Activated CD8-positive, alpha-beta memory T cell treated with anti-CD3 and anti-CD28 coated beads, Interleukin-2, amount 50 U/mL, for 48 hours (primary cell): Measurements from ENCODE around the gene RBM5.

ENCODE experiments used
- DNase-seq: peaks from one replicate; pipeline ENCODE4 v3.0.0-alpha.2; 2020

Gene RBM5

GRCh38 chr3:50122071-50122470, 33.4 kb downstream of the RBM5 start:
- no peak for DNase-seq

GRCh38 chr3:50122661-50123391, 34.1 kb downstream of the RBM5 start:
- no peak for DNase-seq

GRCh38 chr3:50123394-50124051, 34.8 kb downstream of the RBM5 start:
- DNase-seq: no peak

DNA sequence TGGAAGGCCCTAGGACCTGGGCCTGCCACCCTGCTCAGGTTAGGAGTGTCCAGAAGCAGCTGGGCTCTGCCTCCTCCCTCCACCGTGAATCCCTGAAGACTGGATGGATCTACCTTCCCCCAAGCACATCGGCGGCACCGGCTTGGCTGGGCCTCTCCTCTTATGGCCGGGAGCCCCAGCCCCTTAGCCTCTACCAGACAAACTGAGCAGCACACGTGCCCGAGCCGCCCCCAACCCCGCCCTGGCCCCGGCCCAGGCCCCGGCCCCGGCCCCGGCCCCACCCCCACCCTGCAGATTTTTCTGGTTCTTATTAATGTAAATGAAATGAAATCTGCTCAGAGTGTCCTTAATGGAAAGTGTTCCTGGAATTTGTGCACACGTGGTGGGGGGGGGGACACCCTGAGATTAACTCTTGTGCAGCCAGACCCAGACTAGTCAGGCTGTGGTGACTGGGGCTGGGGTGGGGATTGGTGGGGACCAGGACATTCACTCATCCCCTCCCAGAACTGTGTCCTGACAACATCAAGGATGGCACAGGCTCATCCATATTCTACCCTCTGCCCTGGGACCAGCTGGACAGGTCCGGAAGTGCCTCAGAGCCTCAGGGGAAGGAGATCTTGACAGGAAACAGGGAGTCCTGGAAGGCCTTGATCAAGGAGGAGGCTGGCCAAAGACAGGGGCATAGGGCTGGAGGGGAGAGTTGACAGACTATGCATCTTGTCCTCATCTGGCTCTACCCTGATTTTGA, 35.5 kb downstream of the RBM5 start:
- DNase-seq: no peak

DNA sequence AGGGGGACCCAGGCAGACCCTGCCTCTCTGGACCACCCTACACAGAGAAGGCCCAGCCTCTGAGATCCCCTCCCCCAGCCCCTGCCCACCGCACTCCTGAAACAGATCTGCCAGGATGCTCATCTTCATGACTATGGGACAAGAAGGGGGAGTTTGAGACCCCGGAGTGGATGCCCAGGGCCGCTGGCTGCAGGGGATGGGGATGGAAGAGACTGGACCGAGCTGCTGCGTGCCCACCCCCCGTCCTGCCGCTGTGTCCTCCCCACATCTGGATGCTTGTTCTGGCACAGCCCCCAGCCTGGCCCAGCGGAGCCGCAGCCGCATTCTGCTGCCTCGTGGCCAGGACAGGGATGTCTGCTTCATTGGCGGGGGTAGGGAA, 36.1 kb downstream of the RBM5 start:
- no peak for DNase-seq

- no peak for DNase-seq
These were observed 37.0 kb downstream of the RBM5 start for GRCh38 chr3:50125541-50126286.

DNA sequence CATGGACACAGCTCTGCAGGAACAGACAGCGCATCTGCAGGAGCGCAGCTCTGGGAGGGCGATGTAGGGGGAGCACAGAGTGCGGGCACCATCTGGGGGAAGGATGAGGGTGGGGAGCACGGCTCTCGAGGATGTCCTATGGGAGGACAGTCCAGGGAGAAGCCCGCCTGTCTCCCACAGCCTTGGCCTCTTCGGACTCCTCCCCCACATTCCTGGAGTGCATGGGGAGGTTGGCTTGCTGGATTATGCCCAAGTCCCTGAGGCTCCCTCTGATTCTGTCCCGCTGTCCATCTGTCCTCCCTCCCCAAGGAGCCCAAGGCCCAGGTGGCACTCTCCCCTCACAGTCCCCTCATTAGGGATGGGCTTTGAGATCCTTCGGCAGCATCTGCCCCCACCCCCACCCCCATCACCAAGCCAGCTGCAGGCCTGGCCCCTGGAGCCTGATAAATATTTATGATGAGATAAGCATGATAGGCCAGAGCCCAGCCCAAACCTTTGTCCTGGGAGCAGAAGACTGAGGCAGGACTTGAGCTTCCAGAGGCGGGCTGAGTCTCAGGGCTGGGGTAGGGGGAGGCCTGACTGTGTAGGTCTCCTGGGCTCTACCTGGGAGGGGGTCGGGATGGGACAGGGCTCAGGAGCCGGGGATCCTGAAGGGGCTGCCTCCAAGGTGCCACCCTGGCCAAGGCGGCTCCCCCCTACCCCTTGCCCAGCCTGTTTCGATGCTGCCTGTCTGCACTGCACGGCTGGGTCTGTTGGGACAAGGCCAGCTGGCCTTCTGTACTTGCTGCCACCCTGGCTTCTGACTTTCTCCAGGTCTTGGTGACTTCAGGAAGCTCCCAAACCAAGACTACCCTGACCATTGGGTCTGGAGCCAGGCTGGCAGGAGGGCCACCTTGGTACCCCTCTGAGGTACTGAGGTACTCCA, 37.8 kb downstream of the RBM5 start:
- no peak for DNase-seq

- no peak for DNase-seq
These were observed 38.6 kb downstream of the RBM5 start for GRCh38 chr3:50127251-50127691.

DNA sequence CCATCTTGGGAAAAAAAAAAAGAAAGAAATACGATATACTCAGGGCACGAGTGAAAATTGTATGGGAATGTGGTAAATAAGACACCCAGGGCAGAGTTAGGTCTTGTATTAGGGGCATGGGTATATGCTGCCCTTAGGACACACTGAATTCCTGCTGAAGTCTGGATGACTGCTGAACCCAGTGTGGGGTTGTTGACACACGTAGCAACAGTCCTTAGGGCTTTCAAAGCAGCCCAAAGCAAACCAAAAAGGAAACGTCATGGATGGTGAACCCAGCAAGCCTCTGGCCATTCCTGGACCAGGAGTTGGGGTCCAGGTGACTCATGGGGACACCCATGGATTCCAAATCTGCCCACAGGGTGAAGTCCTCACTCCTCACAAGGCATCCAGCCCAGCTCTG, 39.3 kb downstream of the RBM5 start:
- no peak for DNase-seq

GRCh38 chr3:50130436-50130835, 41.7 kb downstream of the RBM5 start:
- no peak for DNase-seq

GRCh38 chr3:50132421-50133282, 43.9 kb downstream of the RBM5 start:
- DNase-seq: no peak

DNA sequence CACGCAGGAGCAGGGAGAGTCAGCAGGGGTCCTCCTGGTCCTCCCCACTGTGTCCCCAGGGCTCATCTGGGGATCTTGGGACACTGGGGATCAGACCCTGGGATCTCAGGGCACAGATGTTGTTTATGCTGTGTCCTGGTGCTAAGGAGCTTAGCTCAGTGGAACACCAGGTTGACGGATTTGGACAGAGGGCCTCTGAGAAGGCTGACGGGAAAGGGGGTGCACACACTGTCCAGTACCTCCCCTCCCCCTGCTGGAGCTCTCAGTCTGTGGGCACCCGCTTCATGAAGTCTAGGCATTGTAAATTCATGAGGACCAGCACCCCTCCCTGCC, 44.5 kb downstream of the RBM5 start:
- DNase-seq: no peak

GRCh38 chr3:50134367-50134766, 45.6 kb downstream of the RBM5 start:
- no peak for DNase-seq

GRCh38 chr3:50135964-50136363, 47.2 kb downstream of the RBM5 start:
- no peak for DNase-seq

- DNase-seq: no peak
These were observed 48.1 kb downstream of the RBM5 start for GRCh38 chr3:50136714-50137405.

DNA sequence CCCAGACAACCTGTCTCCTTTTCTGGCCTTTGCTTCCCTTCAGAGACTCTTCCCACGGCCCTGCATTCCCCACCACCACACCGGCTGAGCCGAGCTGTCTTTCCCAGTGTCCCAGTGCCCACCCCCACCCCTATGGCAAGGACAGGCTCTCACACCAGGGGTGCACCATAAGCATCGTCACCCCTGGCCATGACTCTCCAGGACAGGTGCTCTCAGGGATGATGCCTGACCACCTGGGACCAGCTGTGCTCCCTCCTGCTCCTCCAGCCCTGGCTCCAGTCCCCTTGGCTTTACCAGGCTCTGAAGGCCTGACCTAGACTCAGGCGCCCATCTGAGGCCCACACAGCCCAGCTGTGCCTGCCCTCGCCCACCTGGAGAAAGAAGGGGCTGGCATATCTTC, 48.8 kb downstream of the RBM5 start:
- no peak for DNase-seq

DNA sequence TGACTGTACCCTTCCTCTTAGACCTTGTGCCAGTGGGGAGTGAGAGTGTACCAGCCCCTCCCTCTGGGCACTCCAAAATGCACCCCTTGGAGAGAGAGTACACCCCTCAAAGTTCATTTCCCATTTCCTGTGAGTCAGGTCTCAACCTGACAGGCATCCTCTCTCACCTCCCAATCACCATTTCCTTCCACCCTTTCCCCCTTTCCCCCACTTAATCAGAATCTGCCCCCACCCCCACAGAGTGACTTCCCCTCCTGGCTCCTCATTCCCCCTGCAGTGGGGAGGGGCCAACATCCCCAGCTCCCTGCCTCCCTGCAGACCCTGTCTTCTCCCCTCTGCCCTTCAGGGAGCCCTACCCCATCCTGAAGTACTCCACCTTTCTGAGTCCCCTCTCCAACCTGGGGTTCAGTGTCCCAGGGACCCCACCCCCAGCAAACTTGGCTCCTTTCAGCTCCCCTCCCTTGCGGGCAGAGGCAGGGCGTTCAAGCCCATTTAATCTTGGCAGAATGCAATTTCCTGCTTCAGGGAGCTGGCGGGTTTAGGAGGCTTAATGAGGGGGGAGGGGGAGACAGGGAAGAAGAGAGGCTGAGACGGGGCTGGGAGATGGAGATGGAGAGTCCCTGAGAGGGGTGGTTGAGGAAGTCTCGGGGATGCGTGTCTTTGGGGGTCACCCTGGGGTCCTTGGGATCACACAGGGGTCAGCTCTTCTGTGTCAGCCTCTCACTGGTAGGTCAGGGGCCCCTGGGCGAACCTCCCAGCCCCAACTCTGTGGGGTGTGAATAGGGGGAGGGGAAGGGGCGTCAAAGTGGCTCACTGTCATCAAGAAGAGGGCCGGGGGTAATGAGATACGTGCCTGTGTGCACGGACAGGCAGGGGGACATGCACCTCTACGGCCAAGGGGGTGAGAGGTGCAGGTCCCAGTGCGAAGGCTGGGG, 49.8 kb downstream of the RBM5 start:
- DNase-seq: no peak

DNA sequence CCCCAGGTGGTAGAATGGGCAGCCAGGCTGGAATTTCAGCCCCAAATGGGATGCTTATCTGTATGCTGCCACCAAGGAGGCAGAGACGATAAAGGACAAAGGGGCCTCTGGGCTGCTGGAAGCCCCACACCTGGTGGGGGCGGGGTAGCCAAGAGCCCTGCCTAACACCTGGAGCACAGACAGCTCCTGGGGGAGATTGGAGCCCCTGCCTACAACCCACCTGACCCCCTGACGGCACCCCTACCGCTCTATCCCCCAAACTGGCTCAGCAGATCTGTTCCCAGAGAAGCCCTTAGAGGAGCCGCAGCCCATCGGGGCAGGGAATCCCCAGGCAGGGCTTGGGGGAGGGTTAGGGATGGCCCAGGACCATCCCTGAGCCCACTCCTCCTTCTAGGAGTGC, 50.6 kb downstream of the RBM5 start:
- DNase-seq: no peak

DNA sequence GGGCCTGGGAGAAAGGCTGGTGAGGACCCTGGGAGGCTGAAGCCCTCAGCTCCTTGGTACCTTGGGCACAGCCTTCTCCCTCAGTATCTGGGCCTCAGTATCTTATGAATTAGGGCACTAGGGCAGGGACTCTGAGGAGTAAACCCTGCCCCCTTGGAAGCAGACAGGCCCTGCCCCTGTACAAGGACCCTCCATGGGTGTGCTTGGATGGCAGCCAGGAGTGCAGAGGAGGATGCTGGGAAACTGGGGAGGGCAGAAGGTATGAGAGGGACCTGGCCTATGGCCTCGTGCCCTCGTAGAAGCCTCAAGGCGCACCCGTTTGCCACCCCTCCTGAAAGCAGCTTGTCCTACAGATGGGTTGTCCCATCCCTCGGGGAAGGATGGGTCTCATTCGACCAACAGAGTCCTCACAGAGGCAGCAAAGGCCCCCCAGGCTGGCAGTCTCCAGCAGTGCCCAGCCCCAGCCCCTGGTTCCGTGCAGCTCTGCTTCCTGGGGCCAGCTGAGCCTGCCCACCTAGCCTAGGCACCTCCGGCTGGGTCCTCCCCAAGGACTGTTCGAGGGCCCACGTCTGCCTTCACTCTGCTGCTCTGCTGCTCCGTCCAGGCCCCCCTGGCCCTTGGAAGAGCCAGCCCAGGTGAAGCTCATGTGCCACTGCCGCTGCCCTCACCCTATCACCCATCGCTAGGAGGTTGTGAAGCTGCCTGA, 51.2 kb downstream of the RBM5 start:
- no peak for DNase-seq
